ENCODE data around the gene IGSF9B.

DNA sequence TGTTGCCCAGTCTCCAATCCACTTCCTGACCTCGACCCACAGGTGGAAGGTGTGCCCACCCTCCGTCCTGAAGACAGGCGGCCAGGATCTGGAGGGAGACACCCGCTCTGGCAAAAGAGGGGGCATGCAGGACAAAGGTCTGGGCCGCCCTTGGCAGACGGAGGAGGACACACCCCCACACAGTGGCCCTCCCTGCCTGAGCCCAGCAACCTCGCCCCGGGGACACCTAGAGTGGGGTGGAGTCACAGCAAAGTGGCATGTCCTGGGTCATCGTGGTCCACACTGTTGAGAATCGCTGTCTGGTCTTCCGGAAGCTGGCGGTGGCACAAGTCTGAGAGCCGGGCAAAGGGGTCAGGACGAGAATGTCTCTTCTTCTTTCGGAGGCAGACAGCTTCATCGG, 47.9 kb downstream of the IGSF9B start:
- TF ChIP-seq TCF4 (CRISPR knock-in tag; IDR thresholded peaks at IDR 0.05; ENCODE audit: borderline replicate concordance) (no peak), ZFP3 (CRISPR knock-in tag; IDR thresholded peaks at IDR 0.05) (no peak), TOX (CRISPR knock-in tag; IDR thresholded peaks at IDR 0.05; ENCODE audit: borderline replicate concordance) (no peak), CSRNP3 (CRISPR knock-in tag; IDR thresholded peaks at IDR 0.05) (no peak), ARNTL (CRISPR knock-in tag; IDR thresholded peaks at IDR 0.05; ENCODE audit: borderline replicate concordance, low read depth) (no peak), GLIS3 (CRISPR knock-in tag; IDR thresholded peaks at IDR 0.05) (no peak), PATZ1 (CRISPR knock-in tag; IDR thresholded peaks at IDR 0.05; ENCODE audit: borderline replicate concordance) (no peak), ESRRG (CRISPR knock-in tag; IDR thresholded peaks at IDR 0.05) (no peak), PPARA (CRISPR knock-in tag; IDR thresholded peaks at IDR 0.05; ENCODE audit: borderline replicate concordance) (no peak), RARB (CRISPR knock-in tag; IDR thresholded peaks at IDR 0.05) (no peak), ZNF70 (CRISPR knock-in tag; IDR thresholded peaks at IDR 0.05) (no peak), CSDC2 (CRISPR knock-in tag; IDR thresholded peaks at IDR 0.05) (no peak), ISL1 (CRISPR knock-in tag; IDR thresholded peaks at IDR 0.05) (no peak)
